GM18951 (cell line): ENCODE results near the gene BAMBI.
A peak's percentile ranks its signal among the peaks of the same experiment; 100 is the strongest.

ENCODE experiments used
- POLR2A ChIP-seq: IDR thresholded peaks from 4 replicates; pipeline ENCODE4 v1.6.1; 2011; ENCODE audit warnings: mild to moderate bottlenecking; ENCODE audit not compliant: insufficient read length, insufficient read depth; ENCODE audit errors: extremely low read depth
- in situ Hi-C: fragments of 300-500 bp; cut with MboI; formaldehyde crosslinking; loops from one replicate; pipeline ENCODE4 v1.12.0; 2022; ENCODE audit warnings: low sequenced_read_pairs, mixed read lengths, inconsistent platforms; ENCODE audit not compliant: unreplicated experiment

The BAMBI gene

GRCh38 chr10:28676968-28677887 lies at the start of gene BAMBI:
Gene BAMBI (plus strand): TSS chr10:28677521. CDS start chr10:28677898, 377 bp downstream.
- in situ Hi-C loops, result no loop called here
- peak; percentile 87 for TF ChIP-seq POLR2A

GRCh38 chr10:28628184-28628893 lies 49.0 kb upstream of the BAMBI start:
- in situ Hi-C loops, result loop anchor here (25.0 kb wide), 1 partner anchor 659 kb away; the partner anchor contains the start of gene LYZL1
- TF ChIP-seq POLR2A, result no peak

GRCh38 chr10:28631896-28632583 lies 45.3 kb upstream of the BAMBI start:
- no peak for TF ChIP-seq POLR2A
- in situ Hi-C loops, result loop anchor here (25.0 kb wide), 1 partner anchor 655 kb away; the partner anchor contains the start of gene LYZL1

- in situ Hi-C loops, result loop anchor here (25.0 kb wide), 1 partner anchor 655 kb away; the partner anchor contains the start of gene LYZL1
- no peak for TF ChIP-seq POLR2A
Measured at GRCh38 chr10:28632584-28632945, 44.8 kb upstream of the BAMBI start.

- in situ Hi-C loops, result loop anchor here (25.0 kb wide), 1 partner anchor 654 kb away; the partner anchor contains the start of gene LYZL1
- no peak for TF ChIP-seq POLR2A
Measured at GRCh38 chr10:28633750-28634149, 43.6 kb upstream of the BAMBI start.

GRCh38 chr10:28637346-28637745 lies 40.0 kb upstream of the BAMBI start:
- in situ Hi-C loops, result loop anchor here (25.0 kb wide), 1 partner anchor 650 kb away; the partner anchor contains the start of gene LYZL1
- no peak for TF ChIP-seq POLR2A

GRCh38 chr10:28638392-28638791 lies 38.9 kb upstream of the BAMBI start:
- in situ Hi-C loops, result loop anchor here (25.0 kb wide), 1 partner anchor 649 kb away; the partner anchor contains the start of gene LYZL1
- TF ChIP-seq POLR2A, result no peak

- no peak for TF ChIP-seq POLR2A
- in situ Hi-C loops, result loop anchor here (25.0 kb wide), 1 partner anchor 647 kb away; the partner anchor contains the start of gene LYZL1
Measured at GRCh38 chr10:28640551-28640950, 36.8 kb upstream of the BAMBI start.

- in situ Hi-C loops, result loop anchor here (25.0 kb wide), 1 partner anchor 643 kb away; the partner anchor contains the start of gene LYZL1
- TF ChIP-seq POLR2A, result no peak
Measured at GRCh38 chr10:28644647-28645046, 32.7 kb upstream of the BAMBI start.

- no peak for TF ChIP-seq POLR2A
- in situ Hi-C loops, result loop anchor here (25.0 kb wide), 1 partner anchor 485 kb away; no protein-coding TSS in a partner anchor
Measured at GRCh38 chr10:28652106-28652505, 25.2 kb upstream of the BAMBI start.

- in situ Hi-C loops, result loop anchor here (25.0 kb wide), 1 partner anchor 485 kb away; no protein-coding TSS in a partner anchor
Measured at GRCh38 chr10:28652703-28653102, 24.6 kb upstream of the BAMBI start.

GRCh38 chr10:28658824-28659223 lies 18.5 kb upstream of the BAMBI start:
- in situ Hi-C loops, result loop anchor here (25.0 kb wide), 1 partner anchor 478 kb away; no protein-coding TSS in a partner anchor

More at GRCh38 chr10:28652703-28653102, 24.6 kb upstream of the BAMBI start:
- TF ChIP-seq POLR2A, result no peak

- TF ChIP-seq POLR2A, result no peak
Measured at GRCh38 chr10:28661035-28661434, 16.3 kb upstream of the BAMBI start.

More at GRCh38 chr10:28661035-28661434, 16.3 kb upstream of the BAMBI start:
- in situ Hi-C loops, result loop anchor here (25.0 kb wide), 1 partner anchor 476 kb away; no protein-coding TSS in a partner anchor
